SU-DHL-6 (cell line): ENCODE measurements around the gene MEMO1.
"Not testable (repeated sequence)": the region's sequence is repeated elsewhere in the genome, so short reads cannot be mapped to it uniquely, and the experiment has no call there.

ENCODE experiments used
- H2AFZ ChIP-seq: fragments of 200-600 bp; sonication (generic); 2 replicates; pipeline ENCODE4 v1.6.1; 2014; ENCODE audit warnings: low read depth, mild to moderate bottlenecking, moderate library complexity, mixed read lengths, antibody characterized with exemption, low read length; ENCODE audit not compliant: severe bottlenecking
- H3F3A ChIP-seq: fragments of 200-600 bp; shearing (Covaris generic); 2 replicates; pipeline ENCODE4 v1.6.0; 2016; ENCODE audit warnings: antibody characterized with exemption, mild to moderate bottlenecking; ENCODE audit not compliant: insufficient read depth
- H3K27ac ChIP-seq: fragments of 200-600 bp; sonication (generic); 2 replicates; pipeline ENCODE4 v1.5.1; 2016; ENCODE audit warnings: low read depth, mild to moderate bottlenecking, low read length, moderate library complexity, mixed read lengths
- H3K27me3 ChIP-seq: fragments of 200-600 bp; sonication (generic), shearing (Covaris generic); 2 replicates; pipeline ENCODE4 v1.6.0; 2014; ENCODE audit warnings: mild to moderate bottlenecking, low read length
- H3K36me3 ChIP-seq: fragments of 200-600 bp; sonication (generic); 2 replicates; pipeline ENCODE4 v1.6.1; 2014; ENCODE audit warnings: mild to moderate bottlenecking, low read length, mixed read lengths
- H3K4me2 ChIP-seq: fragments of 300-600, 200-600 bp; shearing (Covaris generic), sonication (generic); 2 replicates; pipeline ENCODE4 v1.6.0; 2014; ENCODE audit warnings: low read length, low read depth, mild to moderate bottlenecking; ENCODE audit not compliant: poor library complexity, severe bottlenecking
- H3K4me3 ChIP-seq: fragments of 200-600 bp; sonication (generic); 2 replicates; pipeline ENCODE4 v1.5.1; 2014; ENCODE audit warnings: antibody characterized with exemption, low read length, mild to moderate bottlenecking, mixed read lengths; ENCODE audit not compliant: insufficient read depth, poor library complexity, severe bottlenecking
- H3K79me2 ChIP-seq: fragments of 200-600 bp; sonication (generic); 2 replicates; pipeline ENCODE4 v1.6.1; 2014; ENCODE audit warnings: mild to moderate bottlenecking, low read length, moderate library complexity; ENCODE audit not compliant: insufficient read depth
- H3K9ac ChIP-seq: fragments of 200-600 bp; sonication (generic); 2 replicates; pipeline ENCODE4 v1.7.0; 2014; ENCODE audit warnings: mild to moderate bottlenecking, low read length
- H3K9me2 ChIP-seq: fragments of 200-600 bp; sonication (generic); replicated peaks from 2 replicates; pipeline ENCODE4 v1.6.1; 2014; ENCODE audit warnings: low read length; ENCODE audit not compliant: insufficient read depth
- H3K9me3 ChIP-seq: fragments of 200-600 bp; sonication (generic); 2 replicates; pipeline ENCODE4 v1.6.1; 2014; ENCODE audit warnings: low read length, mixed read lengths; ENCODE audit not compliant: insufficient read depth
- H4K20me1 ChIP-seq: fragments of 200-600 bp; sonication (generic); 2 replicates; pipeline ENCODE4 v1.6.1; 2014; ENCODE audit warnings: low read depth, mild to moderate bottlenecking, antibody characterized with exemption, low read length, moderate library complexity, mixed read lengths
- EZH2phosphoT487 ChIP-seq: fragments of 200-600 bp; sonication (generic), shearing (Covaris generic); conservative IDR thresholded peaks from 2 replicates; pipeline ENCODE4 v1.6.1; 2018; ENCODE audit warnings: mild to moderate bottlenecking, antibody characterized with exemption, low read length, moderate library complexity, mixed read lengths
- TF ChIP-seq, protein P1 (sequence below): fragments of 200-600 bp; sonication (generic); IDR thresholded peaks from one replicate; pipeline ENCODE4 v1.5.1; 2017; ENCODE audit warnings: antibody characterized with exemption, mild to moderate bottlenecking, low read length, moderate library complexity; ENCODE audit not compliant: insufficient read depth, poor library complexity, severe bottlenecking

The MEMO1 gene

DNA sequence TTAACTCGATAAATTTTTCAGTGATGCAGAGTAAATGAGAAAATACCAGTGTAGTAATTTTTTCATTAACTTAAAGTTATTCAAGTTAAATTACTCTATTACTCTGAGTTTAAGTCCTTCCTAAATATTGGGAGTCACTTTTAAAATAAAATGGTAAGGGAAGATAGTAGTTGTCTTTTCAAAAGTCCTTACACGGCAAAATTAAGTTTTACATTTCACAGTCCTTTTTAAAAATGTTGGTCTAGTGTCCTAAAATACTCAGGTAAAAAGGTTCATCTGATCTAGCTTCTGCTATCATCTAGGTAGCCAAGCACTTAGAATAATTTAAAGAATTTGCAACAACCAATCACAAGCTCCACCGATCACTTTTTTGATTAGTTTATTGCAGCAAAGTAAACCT is 146.9 kb downstream of the MEMO1 start:
- no peak overlapping the region for H2AFZ ChIP-seq
- H3K4me2 ChIP-seq = no peak overlapping the region
- no peaks in the 10 kb centered on the region for H3K79me2 ChIP-seq
- no peaks in the 10 kb centered on the region; the same call in 1 of the 2 replicates for H3F3A ChIP-seq
- no peak overlapping the region for H3K27ac ChIP-seq
- H4K20me1 ChIP-seq = no peaks in the 10 kb centered on the region
- H3K4me3 ChIP-seq = no peak overlapping the region
- peaks cover 6% of the 10 kb centered on the region; the same call in 1 of the 2 replicates for H3K36me3 ChIP-seq
- no peaks in the 10 kb centered on the region for H3K27me3 ChIP-seq
- H3K9ac ChIP-seq = no peak overlapping the region
- no peaks in the 10 kb centered on the region for H3K9me3 ChIP-seq
- H3K9me2 ChIP-seq = no peaks in the 10 kb centered on the region
- TF ChIP-seq, protein P1, sequence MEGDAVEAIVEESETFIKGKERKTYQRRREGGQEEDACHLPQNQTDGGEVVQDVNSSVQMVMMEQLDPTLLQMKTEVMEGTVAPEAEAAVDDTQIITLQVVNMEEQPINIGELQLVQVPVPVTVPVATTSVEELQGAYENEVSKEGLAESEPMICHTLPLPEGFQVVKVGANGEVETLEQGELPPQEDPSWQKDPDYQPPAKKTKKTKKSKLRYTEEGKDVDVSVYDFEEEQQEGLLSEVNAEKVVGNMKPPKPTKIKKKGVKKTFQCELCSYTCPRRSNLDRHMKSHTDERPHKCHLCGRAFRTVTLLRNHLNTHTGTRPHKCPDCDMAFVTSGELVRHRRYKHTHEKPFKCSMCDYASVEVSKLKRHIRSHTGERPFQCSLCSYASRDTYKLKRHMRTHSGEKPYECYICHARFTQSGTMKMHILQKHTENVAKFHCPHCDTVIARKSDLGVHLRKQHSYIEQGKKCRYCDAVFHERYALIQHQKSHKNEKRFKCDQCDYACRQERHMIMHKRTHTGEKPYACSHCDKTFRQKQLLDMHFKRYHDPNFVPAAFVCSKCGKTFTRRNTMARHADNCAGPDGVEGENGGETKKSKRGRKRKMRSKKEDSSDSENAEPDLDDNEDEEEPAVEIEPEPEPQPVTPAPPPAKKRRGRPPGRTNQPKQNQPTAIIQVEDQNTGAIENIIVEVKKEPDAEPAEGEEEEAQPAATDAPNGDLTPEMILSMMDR = no peak
- no peak for TF ChIP-seq EZH2phosphoT487

- not testable (repeated sequence) for H3K27me3 ChIP-seq, H3K4me3 ChIP-seq, H3K9me3 ChIP-seq, H3K4me2 ChIP-seq, H3F3A ChIP-seq, H3K36me3 ChIP-seq, H3K79me2 ChIP-seq, H2AFZ ChIP-seq, H4K20me1 ChIP-seq, H3K9me2 ChIP-seq, H3K9ac ChIP-seq, H3K27ac ChIP-seq
These were observed 147.7 kb downstream of the MEMO1 start for GRCh38 chr2:31863015-31863656.

DNA sequence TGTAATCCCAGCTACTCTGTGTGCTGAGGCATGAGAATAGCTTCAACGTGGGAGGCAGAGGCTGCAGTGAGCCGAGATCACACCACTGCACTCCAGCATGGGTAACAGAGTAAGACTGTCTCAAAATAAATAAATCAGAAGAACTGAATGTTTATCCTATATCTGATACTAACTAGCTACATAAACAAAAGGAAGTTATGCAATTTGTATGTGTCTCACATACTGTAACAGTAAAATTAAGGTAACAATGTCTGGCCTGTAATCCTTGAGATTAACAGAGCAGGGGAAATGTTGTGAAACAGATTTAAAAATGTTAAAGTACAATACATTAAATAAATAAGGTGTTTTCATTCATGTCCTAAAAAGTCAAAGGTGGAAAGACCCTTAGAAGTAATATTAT is 150.8 kb downstream of the MEMO1 start:
- Histone ChIP-seq H3K4me2 (no peak overlapping the region), H3K79me2 (no peaks in the 10 kb centered on the region), H2AFZ (no peak overlapping the region), H3K27me3 (no peaks in the 10 kb centered on the region), H3K9me2 (no peaks in the 10 kb centered on the region), H3F3A (no peaks in the 10 kb centered on the region), H3K36me3 (0 out of 2 replicates have a peak, but pooled peaks cover 7% of the 10 kb centered on the region), H3K4me3 (no peak overlapping the region), H4K20me1 (no peaks in the 10 kb centered on the region), H3K9ac (no peak overlapping the region), H3K9me3 (no peaks in the 10 kb centered on the region), H3K27ac (no peak overlapping the region)
- no peak for TF ChIP-seq EZH2phosphoT487
- TF ChIP-seq, protein P1 = no peak

DNA sequence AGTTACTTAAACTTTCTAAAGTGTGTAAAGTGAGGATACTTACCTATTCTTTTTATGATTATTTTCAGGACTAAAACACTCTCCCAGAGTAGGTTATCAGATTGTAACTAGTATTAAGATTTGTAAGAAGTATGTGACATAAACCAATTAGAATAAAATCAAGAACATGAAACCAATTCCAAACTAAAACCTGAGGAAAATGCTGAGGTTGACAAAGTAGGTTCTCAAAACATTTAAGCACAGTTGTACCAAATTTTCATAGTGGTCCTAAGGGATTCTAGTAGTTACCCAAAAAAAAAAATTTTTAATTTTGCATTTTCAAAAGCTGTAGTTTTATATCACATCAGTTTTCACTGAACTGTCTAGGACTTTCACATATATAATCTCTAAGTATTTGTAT is 157.3 kb downstream of the MEMO1 start:
- Histone ChIP-seq H2AFZ (no peak overlapping the region), H3K79me2 (no peaks in the 10 kb centered on the region), H3K9me2 (no peaks in the 10 kb centered on the region), H3K4me3 (no peak overlapping the region), H3K9ac (no peak overlapping the region), H3K27ac (no peak overlapping the region), H4K20me1 (no peaks in the 10 kb centered on the region), H3K9me3 (no peaks in the 10 kb centered on the region), H3K27me3 (no peaks in the 10 kb centered on the region), H3F3A (no peaks in the 10 kb centered on the region), H3K36me3 (0 out of 2 replicates have a peak, but pooled peaks cover 3% of the 10 kb centered on the region), H3K4me2 (no peak overlapping the region)
- TF ChIP-seq, protein P1 = no peak
- TF ChIP-seq EZH2phosphoT487 = no peak

DNA sequence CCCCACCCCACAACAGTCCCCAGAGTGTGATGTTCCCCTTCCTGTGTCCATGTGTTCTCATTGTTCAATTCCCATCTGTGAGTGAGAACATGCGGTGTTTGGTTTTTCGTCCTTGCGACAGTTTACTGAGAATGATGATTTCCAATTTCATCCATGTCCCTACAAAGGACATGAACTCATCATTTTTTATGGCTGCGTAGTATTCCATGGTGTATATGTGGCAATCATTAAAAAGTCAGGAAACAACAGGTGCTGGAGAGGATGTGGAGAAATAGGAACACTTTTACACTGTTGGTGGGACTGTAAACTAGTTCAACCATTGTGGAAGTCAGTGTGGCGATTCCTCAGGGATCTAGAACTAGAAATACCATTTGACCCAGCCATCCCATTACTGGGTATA is 168.7 kb downstream of the MEMO1 start:
- H3K36me3 ChIP-seq, H3K79me2 ChIP-seq, H2AFZ ChIP-seq, H3F3A ChIP-seq, H3K4me3 ChIP-seq, H3K27me3 ChIP-seq, H3K9ac ChIP-seq, H3K27ac ChIP-seq, H3K9me3 ChIP-seq, H3K4me2 ChIP-seq, H4K20me1 ChIP-seq, H3K9me2 ChIP-seq: not testable (repeated sequence)
